ENCODE data around the gene USP54. TPM values are rescaled to one million over a fixed set of nuclear protein-coding genes. Genes with fewer than 3 reads are reported as not detected.

Gene USP54
- total RNA-seq, 1 donor from 2014 or later, result 13.7 TPM

DNA sequence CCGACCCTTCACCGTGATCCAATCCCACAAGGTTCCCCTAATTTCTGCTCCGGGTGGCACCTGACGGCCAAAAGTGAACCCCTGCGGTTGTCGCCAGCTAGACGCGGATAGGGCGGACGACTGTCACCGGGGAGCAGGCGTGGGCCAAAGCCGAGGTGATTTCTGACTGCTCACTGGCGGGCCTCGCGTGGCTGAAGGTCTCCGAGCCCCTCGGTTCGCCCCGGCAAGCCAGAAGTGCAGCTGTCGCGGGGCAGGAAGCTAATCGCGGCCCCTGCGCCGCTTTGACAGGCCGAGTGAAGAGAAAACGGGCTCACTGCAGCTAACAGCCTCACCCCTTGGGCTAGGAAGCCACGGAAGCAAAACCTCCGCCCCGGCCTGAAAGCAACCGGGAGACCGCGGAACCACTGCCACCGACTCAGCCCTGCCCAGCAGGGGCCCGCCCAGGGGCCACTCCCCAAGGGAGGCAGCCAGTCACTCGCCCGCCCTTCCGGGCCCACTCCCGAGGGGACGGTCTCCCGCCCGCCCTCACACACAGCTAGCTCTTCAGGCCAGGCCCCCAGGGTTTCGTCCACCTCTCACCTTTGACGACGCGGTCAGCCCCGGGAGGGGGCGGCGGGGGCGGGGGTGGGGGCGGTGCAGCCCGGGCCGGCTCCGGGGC is 95.8 kb downstream of the USP54 start:
- no peak for TF ChIP-seq CTCF (conservative IDR thresholded peaks at IDR 0.05; ENCODE audit: low read depth, low read length)
- DNase-seq (ENCODE audit: low read depth), result no peak
- peak overlapping the region; percentile 83 for H3K4me3 ChIP-seq (ENCODE audit: low read depth, low read length)

DNA sequence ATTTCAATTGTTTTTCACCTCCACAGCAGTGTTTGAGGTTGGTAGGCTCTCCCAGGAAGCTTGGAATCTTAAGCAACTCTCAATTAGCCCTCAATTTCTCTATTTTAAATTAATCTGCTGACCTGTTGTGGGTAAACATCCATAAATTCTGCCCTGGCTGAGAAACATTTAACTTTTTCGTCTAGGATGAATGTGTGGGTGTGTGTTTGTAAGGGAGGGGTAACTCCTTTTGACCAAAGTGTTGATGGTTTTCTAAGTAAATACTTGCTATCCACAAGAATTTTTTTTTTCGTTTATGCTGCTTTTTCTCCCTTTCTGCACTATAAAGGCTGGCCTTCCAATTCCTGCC is 96.3 kb downstream of the USP54 start:
- peak overlapping the region; percentile 83 for H3K4me3 ChIP-seq (ENCODE audit: low read depth, low read length)
- no peak for DNase-seq (ENCODE audit: low read depth)
- TF ChIP-seq CTCF (conservative IDR thresholded peaks at IDR 0.05; ENCODE audit: low read depth, low read length), result no peak

DNA sequence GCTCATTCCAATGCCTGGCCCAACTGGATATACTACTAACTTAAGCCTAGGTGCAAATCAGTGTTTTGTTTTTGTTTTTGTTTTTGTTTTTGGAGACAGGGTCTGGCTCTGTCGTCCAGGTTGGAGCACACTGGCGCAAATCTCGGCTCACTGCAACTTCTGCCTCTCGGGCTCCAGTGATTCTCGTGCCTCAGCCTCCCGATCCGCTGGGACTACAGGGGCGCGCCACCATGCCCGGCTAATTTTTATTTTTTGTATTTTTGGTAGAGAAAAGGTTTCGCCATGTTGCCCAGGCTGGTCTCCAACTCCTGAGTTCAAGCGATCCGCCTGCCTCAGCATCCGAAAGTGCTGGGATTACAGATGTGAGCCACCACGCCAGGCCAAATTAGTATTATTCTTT is 96.9 kb downstream of the USP54 start:
- DNase-seq (ENCODE audit: low read depth), result no peak
- no peak for TF ChIP-seq CTCF (conservative IDR thresholded peaks at IDR 0.05; ENCODE audit: low read depth, low read length)
- H3K4me3 ChIP-seq (ENCODE audit: low read depth, low read length), result peak overlapping the region; percentile 83

DNA sequence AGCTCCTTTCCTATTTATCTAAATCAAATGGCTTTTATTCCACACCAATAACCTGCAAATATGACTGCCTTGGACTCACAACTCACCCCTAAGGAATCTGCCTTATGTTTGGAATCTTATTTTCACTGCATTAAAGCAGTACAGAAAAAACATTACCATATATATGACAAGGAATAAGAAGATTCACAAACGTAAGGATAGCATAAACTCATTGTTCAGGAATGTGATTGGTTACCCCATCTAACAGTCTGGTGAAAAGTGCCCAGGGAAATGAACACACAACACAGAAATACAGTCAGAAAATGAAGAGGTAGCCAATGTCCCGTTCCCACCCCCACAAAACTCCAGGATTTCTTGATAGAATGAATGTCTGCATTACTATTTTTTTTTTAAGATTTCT is 97.4 kb downstream of the USP54 start:
- no peak for TF ChIP-seq CTCF (conservative IDR thresholded peaks at IDR 0.05; ENCODE audit: low read depth, low read length)
- H3K4me3 ChIP-seq (ENCODE audit: low read depth, low read length), result peak overlapping the region; percentile 83
- no peak for DNase-seq (ENCODE audit: low read depth)

DNA sequence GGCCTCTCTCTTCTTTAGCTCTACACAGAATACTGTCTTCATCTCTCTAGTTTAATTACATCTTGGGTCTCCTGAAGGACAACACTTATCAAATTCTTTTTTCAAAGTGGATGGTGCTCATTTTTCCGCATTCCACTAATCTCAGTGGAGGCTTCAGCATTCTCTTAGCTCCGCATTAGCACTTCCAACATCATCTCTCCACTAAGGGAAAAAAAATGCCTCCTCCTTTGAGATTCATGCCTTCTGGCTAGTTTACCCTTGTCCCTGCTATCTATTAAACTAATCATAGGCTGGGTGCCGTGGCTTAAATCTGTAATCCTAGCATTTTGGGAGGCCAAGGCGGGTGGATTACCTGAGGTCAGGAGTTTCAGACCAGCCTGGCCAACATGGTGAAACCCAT is 104.5 kb downstream of the USP54 start:
- no peak for TF ChIP-seq CTCF (conservative IDR thresholded peaks at IDR 0.05; ENCODE audit: low read depth, low read length)
- DNase-seq (ENCODE audit: low read depth), result no peak
- no peak overlapping the region for H3K4me3 ChIP-seq (ENCODE audit: low read depth, low read length)

DNA sequence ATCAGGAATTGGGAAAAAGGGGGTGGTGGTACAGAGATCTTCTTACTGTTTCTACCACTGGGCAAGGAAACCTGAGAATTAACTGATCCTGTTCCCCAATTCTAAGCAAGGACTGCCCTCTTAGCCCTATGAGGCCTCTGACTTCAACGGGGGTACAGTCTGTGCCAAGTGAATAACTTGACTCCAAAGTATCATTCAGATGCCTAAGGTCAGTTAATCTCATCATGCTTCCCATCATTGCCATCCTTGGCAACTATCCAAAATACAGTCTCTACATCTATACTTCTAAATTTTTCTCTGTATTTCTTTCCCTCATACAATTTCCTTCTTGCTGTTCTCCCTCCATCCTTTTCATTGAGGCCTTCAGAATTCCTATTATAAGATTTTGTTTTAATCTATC is 105.8 kb downstream of the USP54 start:
- TF ChIP-seq CTCF (conservative IDR thresholded peaks at IDR 0.05; ENCODE audit: low read depth, low read length), result no peak
- H3K4me3 ChIP-seq (ENCODE audit: low read depth, low read length), result no peak overlapping the region
- DNase-seq (ENCODE audit: low read depth), result no peak

GRCh38 chr10:73480158-73480557 is 111.0 kb downstream of the USP54 start:
- no peak overlapping the region for H3K4me3 ChIP-seq (ENCODE audit: low read depth, low read length)
- TF ChIP-seq CTCF (conservative IDR thresholded peaks at IDR 0.05; ENCODE audit: low read depth, low read length), result no peak
- DNase-seq (ENCODE audit: low read depth), result no peak
